ENCODE results near the gene RTEL1. TPM values are rescaled to one million over a fixed set of nuclear protein-coding genes. Genes with fewer than 3 reads are reported as not detected.
A peak's percentile ranks its signal among the peaks of the same experiment; 100 is the strongest.
"Not testable (repeated sequence)": the region's sequence is repeated elsewhere in the genome, so short reads cannot be mapped to it uniquely, and the experiment has no call there.

The RTEL1 gene
- total and polyA plus RNA-seq, 9 of the 15 experiments (the other 6 are each of a cell fraction or from before 2014, with no cell fraction given) = 0.36 to 61.0 (median 17.9) TPM

GRCh38 chr20:63648895-63649589 is 9.1 kb upstream of the RTEL1 start:
- BruUV-seq (replicated peaks) = no TSS peak
- 68% methylated on average over 10 of the region's 11 CpGs for WGBS (ENCODE audit: insufficient coverage, low coverage, missing lambda C conversion rate)
- Histone ChIP-seq H3K4me1 (replicated peaks in 1 of 2; ENCODE audit: control insufficient read depth in 2 of 2, insufficient read depth in 2 of 2, low read length in 2 of 2) (peaks cover 16 to 55% of the 10 kb centered on the region in 2 experiments), H3K4me3 (no peak overlapping the region), H3K9me3 (replicated peaks; ENCODE audit: control insufficient read depth, insufficient read depth, low read depth, low read length) (no peaks in the 10 kb centered on the region), H3K9ac (ENCODE audit: insufficient read depth in 1 of 2, low read depth in 2 of 2, low read length in 2 of 2) (peak overlapping the region in 1 of 2 experiments; percentile 77; a peak in 2 of 4 replicates), H3K27ac (ENCODE audit: extremely low read depth, low read depth, low read length) (no peak overlapping the region), H3K9me1 (ENCODE audit: control insufficient read depth, insufficient read depth, low read length) (peaks cover 3% of the 10 kb centered on the region), H3K27me3 (ENCODE audit: control insufficient read depth in 2 of 2, insufficient read depth in 2 of 2, low read length in 2 of 2) (no peaks in the 10 kb centered on the region), H3K4me2 (ENCODE audit: insufficient read depth, low read length) (no peak overlapping the region), H4K20me1 (replicated peaks; ENCODE audit: control insufficient read depth, insufficient read depth, low read length) (no peaks in the 10 kb centered on the region; the same call in 1 of the 2 replicates), H3K79me2 (ENCODE audit: control insufficient read depth, insufficient read depth, low read length) (peaks cover 38% of the 10 kb centered on the region), H3K36me3 (ENCODE audit: control insufficient read depth, insufficient read depth, low read length) (peaks cover 7% of the 10 kb centered on the region; the same call in 1 of the 3 replicates), H2AFZ (ENCODE audit: low read depth, low read length) (no peak overlapping the region)
- ATAC-seq = no peak
- in situ Hi-C loops (cut with MboI) = no loop called here
- intact Hi-C loops (cut with micrococcal nuclease) = no loop called here
- POLR2A ChIA-PET = interaction anchor here (1.0 kb wide), 1 partner anchor 9 kb away, joined by 5 read pairs; no protein-coding TSS in a partner anchor
- no peak for TF ChIP-seq PCBP2 (IDR thresholded peaks at IDR 0.05; ENCODE audit: low read depth, low read length, poor library complexity, severe bottlenecking)
- TF ChIP-seq ZNF696 (CRISPR knock-in tag; conservative IDR thresholded peaks at IDR 0.05) = no peak
- TF ChIP-seq POLR2A (conservative IDR thresholded peaks at IDR 0.05) = no peak
- TF ChIP-seq ELF2 (CRISPR knock-in tag; IDR thresholded peaks at IDR 0.05) = no peak
- no peak for TF ChIP-seq RFX5 (IDR thresholded peaks at IDR 0.05; ENCODE audit: low read depth, low read length)
- no peak for TF ChIP-seq ZNF384 (IDR thresholded peaks at IDR 0.05; ENCODE audit: low read depth, low read length)
- TF ChIP-seq ZNF57 (CRISPR knock-in tag; IDR thresholded peaks at IDR 0.05) = no peak
- no peak for TF ChIP-seq ZNF785 (CRISPR knock-in tag; IDR thresholded peaks at IDR 0.05)
- no peak for TF ChIP-seq ZNF146 (CRISPR knock-in tag; IDR thresholded peaks at IDR 0.05; ENCODE audit: unreplicated experiment)
- no peak for TF ChIP-seq ZNF12 (CRISPR knock-in tag; IDR thresholded peaks at IDR 0.05)
- no peak for TF ChIP-seq L3MBTL2 (IDR thresholded peaks at IDR 0.05)
- TF ChIP-seq IRF9 (tag; IDR thresholded peaks at IDR 0.05) = no peak
- TF ChIP-seq TBP (optimal IDR thresholded peaks at IDR 0.05; ENCODE audit: low read depth, low read length) = no peak
- TF ChIP-seq CCAR2 (IDR thresholded peaks at IDR 0.05; ENCODE audit: low read depth, low read length) = no peak
- TF ChIP-seq ZNF224 (CRISPR knock-in tag; IDR thresholded peaks at IDR 0.05) = no peak
- no peak for TF ChIP-seq ETS2 (tag; IDR thresholded peaks at IDR 0.05; ENCODE audit: borderline replicate concordance, poor library complexity, severe bottlenecking)
- TF ChIP-seq PPARD (CRISPR knock-in tag; IDR thresholded peaks at IDR 0.05) = no peak
- DNase-seq (ENCODE audit: extremely low read depth in 1 of 4, low spot score in 3 of 4) = no peak
- no peak for FAIRE-seq
- CTCF ChIA-PET (ENCODE audit: low intra/inter-chr PET ratio) = no interaction called here

GRCh38 chr20:63650486-63650885 is 7.6 kb upstream of the RTEL1 start:
- CTCF ChIA-PET (ENCODE audit: low intra/inter-chr PET ratio); H2AFZ ChIP-seq (ENCODE audit: low read depth, low read length); H4K20me1 ChIP-seq (replicated peaks; ENCODE audit: control insufficient read depth, insufficient read depth, low read length); H3K36me3 ChIP-seq (ENCODE audit: control insufficient read depth, insufficient read depth, low read length); BruUV-seq (replicated peaks); H3K9me1 ChIP-seq (ENCODE audit: control insufficient read depth, insufficient read depth, low read length); H3K27me3 ChIP-seq (ENCODE audit: control insufficient read depth in 2 of 2, insufficient read depth in 2 of 2, low read length in 2 of 2); FAIRE-seq; H3K27ac ChIP-seq (ENCODE audit: extremely low read depth, low read depth, low read length); H3K9ac ChIP-seq (ENCODE audit: insufficient read depth in 1 of 2, low read depth in 2 of 2, low read length in 2 of 2); H3K4me2 ChIP-seq (ENCODE audit: insufficient read depth, low read length); H3K9me3 ChIP-seq (replicated peaks; ENCODE audit: control insufficient read depth, insufficient read depth, low read depth, low read length); DNase-seq (ENCODE audit: extremely low read depth in 1 of 4, low spot score in 3 of 4); H3K4me3 ChIP-seq; in situ Hi-C loops (cut with MboI); ATAC-seq: not testable (repeated sequence)
- POLR2A ChIA-PET = interaction anchor here (0.6 kb wide), 1 partner anchor 281 kb away, joined by 3 read pairs; no protein-coding TSS in a partner anchor
- intact Hi-C loops (cut with micrococcal nuclease) = loop anchor here (10.0 kb wide), 1 partner anchor 116 kb away; the partner anchor contains the start of gene PTK6
- Histone ChIP-seq H3K4me1 (replicated peaks in 1 of 2; ENCODE audit: control insufficient read depth in 2 of 2, insufficient read depth in 2 of 2, low read length in 2 of 2) (peaks cover 20 to 62% of the 10 kb centered on the region in 2 experiments), H3K79me2 (ENCODE audit: control insufficient read depth, insufficient read depth, low read length) (peaks cover 38% of the 10 kb centered on the region)
- no CpG with 5 or more reads among the region's 25 CpGs for WGBS (ENCODE audit: insufficient coverage, low coverage, missing lambda C conversion rate)
